Urinary bladder (tissue), 4 donors: Measurements from ENCODE around the gene ZIC4. TPM values are rescaled to one million over a fixed set of nuclear protein-coding genes. Genes with fewer than 3 reads are reported as not detected.
A peak's percentile ranks its signal among the peaks of the same experiment; 100 is the strongest.

ENCODE experiments used
- DNase-seq: peaks from one replicate; pipeline ENCODE4 v3.0.0-alpha.2; 2015; ENCODE audit errors: extremely low spot score
- H3K27ac ChIP-seq: one replicate; pipeline ENCODE4 v1.5.1; 2013; ENCODE audit warnings: low read depth, mild to moderate bottlenecking, moderate library complexity
- H3K36me3 ChIP-seq: one replicate; pipeline ENCODE4 v1.6.1; 2013; ENCODE audit warnings: mild to moderate bottlenecking, moderate library complexity; ENCODE audit not compliant: insufficient read depth
- H3K4me1 ChIP-seq: one replicate; pipeline ENCODE4 v1.6.1; 2013; ENCODE audit warnings: mild to moderate bottlenecking, moderate library complexity; ENCODE audit not compliant: insufficient read depth
- H3K4me3 ChIP-seq: one replicate; pipeline ENCODE4 v1.5.1; 2013; ENCODE audit warnings: low read depth, low read length
- WGBS: extraction: QIAGEN DNeasy Blood & Tissue Kit; methylation state at CpG from one replicate; pipeline ENCODE4 v1.1.7; 2013; 5-methylcytosine and 5-hydroxymethylcytosine counted together
- polyA plus RNA-seq: library from polyadenylated mRNA; stranded (reverse); fragments of 200-250 nt; gene quantifications from one replicate; pipeline ENCODE4 v1.2.3, GENCODE V29; 2013
- total RNA-seq: library from RNA; depleted of rRNA; stranded (reverse); fragments of >200 nt; gene quantifications from one replicate; pipeline ENCODE4 v1.2.3, GENCODE V29; 2014
- donor health status: healthy with polysubstance abuse.
- donor health status: healthy.

ZIC4 gene
- total and polyA plus RNA-seq, 2 donors = not detected

GRCh38 chr3:147394884-147395225 lies 11.5 kb downstream of the ZIC4 start:
- 10% methylated on average over 5 of the region's 5 CpGs for WGBS
- Histone ChIP-seq H3K27ac (no peak overlapping the region), H3K36me3 (no peaks in the 10 kb centered on the region), H3K4me1 (peaks cover 2% of the 10 kb centered on the region), H3K4me3 (no peak overlapping the region)
- DNase-seq = no peak

- Histone ChIP-seq H3K27ac (no peak overlapping the region), H3K4me1 (peaks cover 2% of the 10 kb centered on the region), H3K36me3 (no peaks in the 10 kb centered on the region), H3K4me3 (peak overlapping the region; percentile 21)
- DNase-seq = no peak
- WGBS = 7% methylated on average over 31 of the region's 31 CpGs
These were observed 12.1 kb downstream of the ZIC4 start for GRCh38 chr3:147393943-147394883.

- WGBS = 4% methylated on average over 54 of the region's 54 CpGs
- Histone ChIP-seq H3K36me3 (no peaks in the 10 kb centered on the region), H3K4me1 (peaks cover 2% of the 10 kb centered on the region), H3K4me3 (peak overlapping the region; percentile 21), H3K27ac (no peak overlapping the region)
- DNase-seq = no peak
These were observed 12.9 kb downstream of the ZIC4 start for GRCh38 chr3:147393261-147393942.

GRCh38 chr3:147392625-147392946 lies 13.8 kb downstream of the ZIC4 start:
- H3K4me1 ChIP-seq = no peaks in the 10 kb centered on the region

GRCh38 chr3:147391781-147392624 lies 14.3 kb downstream of the ZIC4 start:
- H3K4me3 ChIP-seq = no peak overlapping the region
- no peak overlapping the region for H3K27ac ChIP-seq
- no peak for DNase-seq
- 1% methylated on average over 51 of the region's 51 CpGs for WGBS
- H3K4me1 ChIP-seq = no peaks in the 10 kb centered on the region
- H3K36me3 ChIP-seq = no peaks in the 10 kb centered on the region

More at GRCh38 chr3:147392625-147392946, 13.8 kb downstream of the ZIC4 start:
- WGBS = 2% methylated on average over 15 of the region's 15 CpGs
- DNase-seq = no peak
- no peak overlapping the region for H3K27ac ChIP-seq
- no peaks in the 10 kb centered on the region for H3K36me3 ChIP-seq
- no peak overlapping the region for H3K4me3 ChIP-seq

GRCh38 chr3:147390589-147391569 lies 15.5 kb downstream of the ZIC4 start:
- Histone ChIP-seq H3K4me1 (no peaks in the 10 kb centered on the region), H3K4me3 (no peak overlapping the region), H3K36me3 (no peaks in the 10 kb centered on the region), H3K27ac (no peak overlapping the region)
- DNase-seq = no peak
- 3% methylated on average over 77 of the region's 77 CpGs for WGBS

GRCh38 chr3:147389717-147390116 lies 16.6 kb downstream of the ZIC4 start:
- 3% methylated on average over 12 of the region's 12 CpGs for WGBS
- Histone ChIP-seq H3K36me3 (no peaks in the 10 kb centered on the region), H3K27ac (no peak overlapping the region), H3K4me3 (no peak overlapping the region), H3K4me1 (no peaks in the 10 kb centered on the region)
- DNase-seq = no peak

- DNase-seq = no peak
- 6% methylated on average over 25 of the region's 25 CpGs for WGBS
- Histone ChIP-seq H3K27ac (no peak overlapping the region), H3K36me3 (no peaks in the 10 kb centered on the region), H3K4me1 (no peaks in the 10 kb centered on the region), H3K4me3 (no peak overlapping the region)
These were observed 17.4 kb downstream of the ZIC4 start for GRCh38 chr3:147388700-147389580.

- H3K36me3 ChIP-seq = no peaks in the 10 kb centered on the region
- no peak overlapping the region for H3K4me3 ChIP-seq
- no peaks in the 10 kb centered on the region for H3K4me1 ChIP-seq
- no peak for DNase-seq
- H3K27ac ChIP-seq = no peak overlapping the region
- WGBS = 4% methylated on average over 36 of the region's 36 CpGs
These were observed 18.3 kb downstream of the ZIC4 start for GRCh38 chr3:147387885-147388699.

- Histone ChIP-seq H3K36me3 (no peaks in the 10 kb centered on the region), H3K4me1 (no peaks in the 10 kb centered on the region), H3K4me3 (no peak overlapping the region), H3K27ac (no peak overlapping the region)
- DNase-seq = no peak
- 5% methylated on average over 10 of the region's 10 CpGs for WGBS
These were observed 19.0 kb downstream of the ZIC4 start for GRCh38 chr3:147387291-147387884.
